GM18907 (cell line): Measurements from ENCODE around the gene MEP1A.
"Not testable (repeated sequence)": the region's sequence is repeated elsewhere in the genome, so short reads cannot be mapped to it uniquely, and the experiment has no call there.

Source experiments
- ATAC-seq: cut with Tn5 transposase; IDR thresholded peaks from one replicate; pipeline ENCODE4 v1.9.1; 2021; ENCODE audit warnings: mild to moderate bottlenecking, moderate library complexity; ENCODE audit not compliant: unreplicated experiment

MEP1A gene

DNA sequence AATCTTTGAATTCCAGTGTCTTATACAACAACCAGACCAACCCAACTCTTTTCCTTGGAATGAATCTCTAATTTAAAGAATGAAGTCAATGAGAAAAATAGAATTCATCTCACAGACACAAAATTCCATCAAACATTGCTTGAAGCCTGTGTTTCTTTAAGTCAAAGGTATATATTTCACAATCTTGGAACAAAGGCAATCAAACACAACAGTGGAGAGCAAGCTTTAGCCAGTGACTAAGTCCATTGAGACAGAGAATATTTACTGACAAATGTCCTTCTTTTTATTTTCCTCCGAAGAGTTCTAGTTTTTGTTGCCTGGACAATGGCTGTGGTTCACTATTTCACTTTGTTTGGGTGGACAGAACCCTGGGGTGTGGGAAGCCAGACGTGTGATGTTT lies 35.8 kb downstream of the MEP1A start:
- no peak for ATAC-seq

DNA sequence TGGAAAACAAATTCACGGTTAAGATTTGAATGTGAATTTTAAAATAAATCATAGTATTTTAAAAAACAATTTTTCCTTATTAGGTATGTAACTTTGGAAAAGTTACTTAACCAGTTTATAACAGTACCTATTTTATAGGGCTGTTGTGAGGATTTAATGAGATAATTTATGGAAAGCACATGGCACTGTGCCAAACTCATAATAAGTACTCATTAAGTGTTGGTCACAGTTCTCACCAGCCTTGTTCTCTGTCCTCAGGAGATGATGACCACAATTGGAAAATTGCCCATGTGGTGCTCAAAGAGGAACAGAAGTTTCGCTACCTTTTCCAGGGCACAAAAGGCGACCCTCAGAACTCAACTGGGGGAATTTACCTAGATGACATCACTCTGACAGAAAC lies 39.6 kb downstream of the MEP1A start:
- ATAC-seq, result no peak

DNA sequence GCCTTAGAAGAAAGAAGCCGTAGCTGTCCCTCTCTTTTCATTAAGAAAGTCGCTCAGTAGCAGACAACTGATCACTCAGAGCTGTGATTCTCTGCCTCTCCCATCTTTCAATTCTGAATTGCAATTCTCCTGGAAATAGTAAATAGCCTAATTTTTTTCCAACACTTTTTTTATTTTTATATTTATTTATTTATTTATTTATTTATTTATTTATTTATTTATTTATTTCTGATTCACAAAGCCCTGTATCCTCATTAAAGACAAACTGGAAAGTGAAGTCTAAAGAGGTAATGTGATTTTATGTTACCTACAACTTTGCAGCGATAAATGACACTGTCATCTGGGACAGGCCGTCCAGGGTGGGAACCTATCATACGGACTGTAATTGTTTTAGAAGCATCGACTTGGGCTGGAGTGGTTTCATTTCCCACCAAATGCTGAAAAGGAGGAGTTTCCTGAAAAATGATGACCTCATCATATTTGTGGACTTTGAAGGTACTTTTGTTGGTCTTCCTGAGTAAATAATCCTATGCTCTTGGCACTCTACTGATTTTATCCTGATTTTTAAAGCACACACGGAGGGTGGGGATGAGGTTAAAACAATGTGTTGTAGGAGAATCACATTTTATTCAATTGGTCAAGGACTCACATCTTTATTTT lies 41.2 kb downstream of the MEP1A start:
- ATAC-seq, result not testable (repeated sequence)

DNA sequence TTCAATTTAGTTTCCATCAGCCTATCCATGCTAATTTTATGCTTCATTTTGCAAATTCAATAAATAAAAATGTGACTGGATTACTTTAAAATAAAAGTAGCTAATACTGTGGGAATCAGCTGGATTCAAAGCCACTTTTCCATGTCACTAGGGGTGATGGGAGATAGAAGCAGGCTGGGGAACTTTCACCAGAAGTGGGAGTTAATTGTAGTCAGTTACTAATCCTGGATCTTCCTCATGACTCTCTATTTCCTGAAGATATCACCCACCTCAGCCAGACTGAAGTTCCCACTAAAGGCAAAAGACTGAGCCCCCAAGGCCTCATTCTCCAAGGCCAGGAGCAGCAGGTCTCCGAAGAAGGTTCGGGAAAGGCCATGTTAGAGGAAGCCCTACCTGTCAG lies 41.8 kb downstream of the MEP1A start:
- not testable (repeated sequence) for ATAC-seq

DNA sequence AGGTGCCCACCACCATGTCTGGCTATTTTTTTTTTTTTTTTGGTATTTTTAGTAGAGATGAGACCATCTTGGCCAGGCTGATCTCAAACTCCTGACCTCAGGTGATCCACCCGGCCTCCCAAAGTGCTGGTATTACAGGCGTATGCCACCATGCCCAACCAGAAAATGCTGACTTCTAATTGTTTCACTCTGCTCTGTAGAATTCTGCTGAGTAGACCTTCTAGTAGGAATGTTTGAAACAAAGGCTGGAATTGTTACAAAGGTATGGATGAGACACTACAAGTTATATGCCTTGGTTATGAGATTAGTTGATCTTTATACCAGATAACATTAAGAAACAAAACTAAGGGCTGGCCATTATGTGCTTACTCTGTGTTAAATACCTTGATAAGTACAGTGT lies 44.8 kb downstream of the MEP1A start:
- no peak for ATAC-seq

DNA sequence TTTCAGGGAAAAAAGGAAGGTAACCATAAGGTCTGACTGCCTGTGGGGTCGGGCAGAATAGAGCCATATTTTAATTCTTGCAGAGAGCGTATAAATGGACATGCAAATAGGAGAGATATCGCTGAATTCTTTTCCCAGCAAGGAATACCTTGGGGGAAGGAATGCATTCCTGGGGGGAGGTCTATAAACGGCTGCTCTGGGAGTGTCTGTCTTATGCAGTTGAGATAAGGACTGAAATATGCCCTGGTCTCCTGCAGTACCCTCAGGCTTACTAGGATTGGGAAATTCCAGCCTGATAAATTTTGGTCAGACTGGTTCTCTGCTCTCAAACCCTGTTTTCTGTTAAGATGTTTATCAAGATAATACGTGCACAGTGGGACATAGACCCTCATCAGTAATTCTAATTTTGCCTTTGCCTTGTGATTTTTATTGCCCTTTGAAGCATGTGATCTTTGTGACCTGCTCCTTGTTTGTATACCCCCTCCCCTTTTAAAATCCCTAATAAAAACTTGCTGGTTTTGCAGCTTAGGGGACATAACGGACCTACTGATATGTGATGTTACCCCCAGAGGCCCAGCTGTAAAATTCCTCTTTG lies 49.2 kb downstream of the MEP1A start:
- not testable (repeated sequence) for ATAC-seq

DNA sequence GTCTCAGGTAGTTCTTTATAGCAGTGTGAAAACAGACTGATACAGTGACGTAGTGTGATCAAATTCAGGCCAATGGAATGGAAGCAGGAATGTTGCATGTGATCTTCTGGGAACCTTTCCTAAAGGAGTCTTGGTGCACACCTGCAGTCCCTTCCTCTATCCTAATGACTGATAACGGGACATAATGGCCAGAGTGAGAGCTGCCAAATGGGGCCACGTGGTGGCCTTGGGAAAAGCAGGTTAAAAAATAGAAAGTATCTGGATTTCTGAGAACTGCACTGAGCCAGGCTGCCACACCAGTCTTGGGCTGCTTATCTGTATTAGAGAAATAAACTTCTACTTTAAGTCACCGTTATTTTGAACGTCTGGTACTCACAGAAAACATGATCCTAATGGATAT lies 51.9 kb downstream of the MEP1A start:
- no peak for ATAC-seq

DNA sequence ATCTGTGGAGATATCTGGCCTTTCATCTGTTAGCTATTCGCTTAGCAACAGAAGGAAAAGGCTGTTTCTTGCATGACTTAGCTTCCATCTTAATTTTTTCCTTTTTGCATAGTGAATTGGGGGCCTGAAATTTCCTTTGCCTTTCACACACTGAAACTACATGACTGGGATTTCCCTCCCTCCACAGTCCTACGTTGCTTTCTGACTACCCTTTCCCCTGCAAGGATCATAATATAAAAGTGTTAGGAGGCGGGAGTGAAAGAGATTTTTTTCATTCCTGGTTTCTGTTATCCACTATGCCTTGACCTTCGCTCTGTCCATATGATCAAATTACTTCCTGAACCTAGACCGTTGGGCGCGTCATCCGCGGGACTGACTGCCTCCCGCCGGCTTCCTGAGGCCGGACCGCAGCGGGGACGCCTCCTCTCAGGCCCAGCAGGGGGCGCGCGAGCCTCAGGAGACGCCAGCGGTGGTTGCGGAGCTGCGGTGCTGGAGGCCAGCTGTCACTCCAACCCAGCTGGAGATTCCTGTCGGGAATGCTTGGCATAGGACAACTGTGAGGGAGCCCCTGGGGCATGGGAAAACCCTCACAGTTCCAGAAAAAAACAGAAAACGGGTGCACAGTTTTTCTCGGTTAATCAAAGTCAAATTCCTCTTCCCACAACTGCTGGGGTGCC lies 55.6 kb downstream of the MEP1A start:
- peak; percentile 92 for ATAC-seq

DNA sequence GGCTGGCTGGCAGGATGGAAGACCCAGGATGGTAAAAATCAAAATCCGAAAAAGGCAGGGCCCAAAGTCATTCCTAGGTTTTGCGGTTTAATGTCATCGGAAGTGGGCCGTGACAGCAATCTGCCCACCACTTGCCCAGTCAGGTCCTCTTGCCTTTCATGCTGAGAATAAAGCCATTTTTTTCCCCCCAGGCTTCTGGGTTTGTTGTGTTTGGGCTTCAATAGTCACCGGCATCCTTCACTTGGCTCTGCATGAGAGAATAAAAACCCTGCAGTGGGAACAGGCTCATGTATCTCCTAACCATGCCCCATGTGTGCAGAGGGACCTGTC lies 56.1 kb downstream of the MEP1A start:
- no peak for ATAC-seq

DNA sequence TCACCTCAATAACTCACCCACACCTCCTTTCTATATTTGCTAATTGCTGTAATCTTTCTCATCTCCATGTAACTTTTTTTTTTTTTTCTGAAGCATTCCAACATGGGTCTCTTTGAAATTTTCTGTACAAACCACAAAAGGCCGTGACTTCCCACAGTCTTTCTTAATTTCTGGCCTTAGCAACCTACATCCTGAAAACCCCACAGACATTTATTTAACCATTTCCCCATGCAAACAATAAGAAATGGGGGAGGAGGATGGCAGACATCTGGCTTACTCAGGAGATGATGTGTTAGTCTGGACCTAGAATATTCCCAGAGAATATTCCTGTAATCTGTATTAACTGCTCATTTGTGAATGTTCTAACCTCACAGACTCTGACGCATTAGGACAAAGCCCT lies 57.6 kb downstream of the MEP1A start:
- no peak for ATAC-seq

DNA sequence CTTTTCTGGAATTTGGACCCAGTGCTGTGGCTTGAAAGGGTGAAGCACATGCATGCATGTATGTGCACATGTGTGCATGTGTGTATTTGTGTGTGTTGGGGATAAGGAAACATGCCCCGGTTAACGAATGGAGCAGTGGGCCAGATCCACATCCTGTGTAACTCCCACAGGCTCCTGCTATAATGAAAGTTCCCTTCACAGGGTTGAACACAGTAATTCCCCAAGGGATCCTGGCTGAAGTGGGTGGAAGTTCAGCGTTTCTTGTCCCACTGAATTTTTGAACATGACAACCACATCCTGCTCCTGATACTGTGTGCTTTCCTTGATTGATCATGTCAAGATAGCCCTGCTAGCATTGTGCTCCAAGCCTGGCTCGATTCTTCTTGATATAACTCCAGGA lies 58.4 kb downstream of the MEP1A start:
- ATAC-seq, result not testable (repeated sequence)

DNA sequence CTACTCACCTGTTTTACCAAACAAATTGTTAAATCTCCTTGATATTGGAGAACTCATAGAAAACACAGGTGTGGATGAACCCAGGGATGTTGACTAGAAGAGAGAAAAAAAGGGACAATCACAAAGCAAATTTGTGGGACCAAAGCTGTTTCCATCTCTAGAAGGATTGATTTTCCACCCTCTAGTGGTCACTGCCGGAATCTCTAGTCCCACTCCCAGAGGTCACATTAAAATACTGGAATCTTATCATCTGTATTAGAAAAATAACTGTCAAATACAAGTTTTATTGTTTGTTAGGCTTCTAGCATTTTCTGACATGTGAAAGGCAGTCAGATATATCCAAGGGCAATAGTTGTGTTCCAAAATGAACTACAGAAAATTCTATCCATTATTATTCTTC lies 62.8 kb downstream of the MEP1A start:
- peak; percentile 61 for ATAC-seq

DNA sequence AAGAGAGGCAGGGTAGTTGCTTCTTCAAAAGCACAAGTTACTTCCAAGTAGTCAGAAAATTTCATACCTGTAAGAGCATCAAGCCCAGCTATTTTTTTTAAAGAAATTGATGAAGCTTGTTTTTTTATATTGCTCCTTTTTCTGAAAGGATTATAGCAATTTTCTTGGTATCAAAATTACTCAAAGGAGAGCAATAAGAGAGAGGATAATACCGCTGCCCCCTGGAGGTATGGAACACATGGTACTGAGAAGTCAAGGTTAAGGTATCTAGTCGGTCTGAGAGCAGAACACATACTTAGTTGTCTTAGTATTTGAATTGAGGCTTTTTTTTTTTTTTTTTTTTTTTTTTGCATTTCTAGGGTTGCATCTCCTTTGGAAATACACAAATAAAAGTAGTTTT lies 69.2 kb downstream of the MEP1A start:
- no peak for ATAC-seq

DNA sequence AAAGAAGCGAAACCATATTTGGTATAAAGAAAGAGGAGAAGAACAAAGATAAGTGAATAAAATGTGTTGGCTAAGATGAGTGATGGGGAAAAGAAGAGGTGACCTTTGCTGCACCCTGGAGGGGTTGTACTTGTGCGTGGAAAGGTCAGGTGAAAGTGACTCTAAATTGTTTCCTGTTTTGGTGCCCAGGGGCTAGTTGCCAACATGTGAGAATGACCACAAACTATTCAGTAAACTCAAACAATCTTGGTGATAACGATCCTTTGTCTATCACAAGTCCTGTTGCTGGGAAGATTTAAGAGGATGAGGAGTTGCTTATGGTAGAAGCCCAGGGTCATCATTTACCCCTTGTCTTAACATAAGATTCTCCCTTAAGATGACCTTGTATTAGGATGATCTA lies 70.6 kb downstream of the MEP1A start:
- ATAC-seq, result no peak

DNA sequence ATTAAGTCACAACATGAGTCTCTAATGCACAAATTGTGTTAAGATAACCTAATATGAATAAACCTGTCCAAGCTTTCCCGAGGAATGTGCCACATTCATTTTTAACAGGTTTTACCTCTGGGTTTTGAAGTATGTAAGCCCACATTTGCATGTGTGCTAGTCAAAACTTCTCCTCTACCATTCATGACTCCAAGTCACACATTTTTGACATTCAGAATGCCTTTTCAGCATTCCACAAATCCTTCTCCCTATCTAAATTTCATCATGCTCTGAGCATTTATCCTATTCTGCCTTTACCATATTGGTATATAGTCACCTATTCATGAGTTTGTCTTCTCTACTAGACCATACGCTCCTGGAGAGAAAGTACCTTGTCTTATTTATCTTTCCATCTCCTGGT lies 72.0 kb downstream of the MEP1A start:
- no peak for ATAC-seq

DNA sequence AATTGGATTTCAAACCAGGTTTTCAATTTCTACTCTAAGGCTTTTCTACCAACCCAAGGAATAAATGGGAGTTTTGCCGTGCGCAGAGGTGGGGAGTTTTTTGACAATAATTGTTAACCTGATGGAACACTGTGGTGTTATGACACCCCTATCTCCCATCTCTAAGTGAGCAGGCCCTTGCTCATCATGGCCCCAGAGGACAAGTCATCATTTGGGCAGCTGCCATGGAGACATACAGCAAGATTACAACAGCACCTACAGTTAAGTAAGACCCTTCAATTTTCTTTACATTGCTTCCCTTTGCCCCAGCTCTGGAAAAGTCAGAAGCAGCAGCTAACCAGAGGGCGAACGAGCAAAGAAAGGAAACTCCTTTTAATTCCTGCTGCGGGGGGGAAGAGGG lies 74.2 kb downstream of the MEP1A start:
- no peak for ATAC-seq

DNA sequence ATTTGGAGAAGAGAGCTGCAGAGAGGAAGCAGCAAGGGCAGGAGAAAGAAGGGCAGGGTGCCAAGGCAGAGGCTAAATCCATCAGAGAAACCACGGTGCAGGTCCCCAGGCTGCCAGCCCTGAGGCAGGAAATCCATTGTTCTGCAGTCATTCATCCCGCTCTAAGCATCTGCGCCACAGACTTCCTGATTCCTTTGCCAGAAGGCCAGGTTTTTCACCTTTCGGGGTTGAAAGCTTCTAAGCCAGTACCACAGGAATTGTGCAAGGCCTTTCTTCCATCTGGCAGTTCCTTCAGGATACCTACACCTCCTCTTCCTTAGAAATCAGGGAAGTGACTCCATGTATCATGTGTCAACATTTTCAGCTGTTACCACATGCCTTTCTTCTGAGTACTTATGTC lies 82.9 kb downstream of the MEP1A start:
- ATAC-seq, result no peak

DNA sequence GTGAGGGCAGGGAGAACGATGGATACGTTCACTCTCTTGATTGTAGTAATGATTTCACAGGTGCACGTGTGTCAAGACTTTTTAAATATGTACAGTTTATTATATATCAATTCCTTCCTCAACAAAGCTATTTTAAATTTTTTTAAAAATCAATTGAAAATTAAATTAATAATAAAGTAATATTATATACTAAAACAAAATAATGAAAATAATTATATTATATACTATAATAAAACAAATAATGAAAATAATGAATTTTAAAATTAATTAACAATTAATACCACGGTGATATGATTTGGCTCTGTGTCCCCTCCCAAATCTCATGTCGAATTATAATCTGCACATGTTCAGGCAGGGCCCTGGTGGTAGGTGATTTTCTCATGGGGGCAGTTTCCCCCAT lies 85.8 kb downstream of the MEP1A start:
- no peak for ATAC-seq

DNA sequence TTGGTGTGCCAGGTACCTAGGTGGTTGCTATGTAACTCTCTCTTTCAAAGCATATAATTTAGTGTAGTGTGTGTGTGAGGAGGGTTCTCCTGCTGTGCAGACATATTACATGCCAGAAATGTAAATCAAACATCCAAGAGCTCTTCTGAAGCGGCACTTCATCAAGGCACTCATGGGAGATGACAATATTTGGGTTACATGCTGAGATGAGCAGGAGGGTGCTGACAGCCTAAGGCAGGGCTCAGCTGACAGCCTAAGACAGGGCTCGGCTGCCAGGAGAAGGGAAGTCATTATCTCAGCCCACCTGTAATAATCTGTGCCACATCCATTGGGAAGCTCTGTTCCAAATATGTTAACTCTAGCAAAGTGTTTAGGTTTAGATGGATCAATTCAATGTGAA lies 89.5 kb downstream of the MEP1A start:
- ATAC-seq, result no peak

DNA sequence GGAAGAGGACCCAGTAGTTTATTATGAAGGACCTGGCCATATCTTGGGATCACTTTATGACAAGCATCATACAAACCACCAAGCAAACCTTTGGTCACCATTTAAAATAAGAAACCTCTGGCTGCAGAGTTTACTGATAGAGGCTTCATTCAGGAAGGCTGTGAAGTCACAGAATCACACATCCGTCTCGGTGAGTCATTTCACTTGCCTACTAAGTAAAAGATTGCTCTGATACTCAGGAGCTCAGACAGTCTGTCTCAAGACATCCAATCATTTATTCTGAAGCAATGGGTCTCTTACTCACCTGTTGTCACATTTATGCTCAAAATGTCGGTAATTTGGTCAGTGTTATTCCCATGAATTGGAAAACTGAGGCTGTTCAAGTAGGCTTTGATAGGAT lies 94.8 kb downstream of the MEP1A start:
- ATAC-seq, result no peak

DNA sequence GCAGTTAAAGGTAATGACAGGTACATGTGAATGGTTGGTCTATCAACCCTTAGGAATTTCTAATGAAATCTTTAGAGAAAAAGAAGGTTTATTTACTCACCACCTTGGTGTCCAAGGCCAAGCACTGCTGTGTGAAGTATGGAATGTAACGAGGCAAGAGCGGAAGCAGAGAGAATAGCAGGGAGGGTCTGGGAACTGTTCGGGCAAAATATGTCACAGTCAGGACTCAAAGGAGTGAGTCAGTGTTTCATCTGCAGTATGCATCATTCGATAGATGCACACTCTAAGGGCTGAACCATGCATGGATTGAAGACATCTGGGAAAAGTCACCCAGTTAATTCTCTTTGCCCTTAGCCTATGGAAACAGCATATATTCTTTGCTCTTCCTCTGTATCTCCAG lies 95.4 kb downstream of the MEP1A start:
- no peak for ATAC-seq
